Endometrial microvascular endothelial cells (primary cell): ENCODE measurements around the gene YIF1A. TPM values are rescaled to one million over a fixed set of nuclear protein-coding genes. Genes with fewer than 3 reads are reported as not detected.

ENCODE experiments used
- in situ Hi-C: cut with HindIII; loops from 2 replicates; pipeline ENCODE4 v1.10.0; 2017; ENCODE audit warnings: low sequenced_read_pairs, low pct_unique_long_range_greater_than_20kb; ENCODE audit errors: inconsistent ontology term
- total RNA-seq: library from RNA; depleted of rRNA; stranded (reverse); fragments of >200 nt; gene quantifications from one replicate; pipeline ENCODE4 v1.2.3, GENCODE V29; 2015; ENCODE audit errors: inconsistent ontology term

YIF1A gene
- total RNA-seq, 1 donor from 2014 or later, result 171 TPM

GRCh38 chr11:66291303-66291705 is 2.4 kb upstream of the YIF1A start:
- in situ Hi-C loops, result no loop called here

- in situ Hi-C loops, result no loop called here
Observed at GRCh38 chr11:66290330-66290621, 1.3 kb upstream of the YIF1A start.

- in situ Hi-C loops, result no loop called here
Observed at GRCh38 chr11:66289548-66290329, 796 bp upstream of the YIF1A start.

DNA sequence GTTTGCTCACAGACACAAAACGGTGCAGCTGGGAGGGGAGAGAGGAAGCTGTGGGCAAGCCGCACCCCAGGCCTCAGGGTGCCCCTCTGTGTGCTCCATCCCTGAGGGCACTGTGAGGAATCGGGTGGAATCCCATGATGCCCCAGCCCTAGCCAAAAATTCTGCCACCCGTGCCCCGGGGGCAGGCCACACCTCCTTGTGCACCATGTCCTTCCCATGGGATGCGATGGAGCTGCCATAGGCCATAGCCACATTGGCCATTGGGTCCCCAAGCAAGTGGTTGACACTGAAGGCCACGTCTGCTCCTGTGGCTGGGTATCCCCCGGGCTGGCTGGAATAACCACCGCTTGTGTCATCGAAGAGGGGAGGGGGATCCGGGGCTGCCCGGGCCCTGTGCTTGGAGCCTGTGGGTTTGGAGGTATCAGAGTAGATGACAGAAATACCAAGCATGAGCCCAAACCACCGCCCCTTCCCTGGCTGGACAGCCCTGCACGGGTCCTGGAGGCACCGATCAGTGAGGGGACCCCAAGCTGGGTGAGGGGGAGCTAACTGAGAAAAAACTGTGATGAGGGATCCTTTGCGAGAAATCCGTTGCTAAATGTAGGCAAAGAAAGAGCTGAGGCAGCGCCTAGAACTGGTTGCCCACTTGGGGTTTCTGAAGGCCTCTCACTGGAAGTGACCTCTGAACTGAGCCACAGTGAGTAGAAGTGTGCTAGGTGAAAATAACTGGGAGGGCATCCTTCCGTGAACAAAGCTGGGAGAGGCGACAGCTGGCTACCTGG is 863 bp downstream of the YIF1A start:
- in situ Hi-C loops, result no loop called here

- in situ Hi-C loops, result no loop called here
Observed at GRCh38 chr11:66287211-66287888, 1.6 kb downstream of the YIF1A start.

DNA sequence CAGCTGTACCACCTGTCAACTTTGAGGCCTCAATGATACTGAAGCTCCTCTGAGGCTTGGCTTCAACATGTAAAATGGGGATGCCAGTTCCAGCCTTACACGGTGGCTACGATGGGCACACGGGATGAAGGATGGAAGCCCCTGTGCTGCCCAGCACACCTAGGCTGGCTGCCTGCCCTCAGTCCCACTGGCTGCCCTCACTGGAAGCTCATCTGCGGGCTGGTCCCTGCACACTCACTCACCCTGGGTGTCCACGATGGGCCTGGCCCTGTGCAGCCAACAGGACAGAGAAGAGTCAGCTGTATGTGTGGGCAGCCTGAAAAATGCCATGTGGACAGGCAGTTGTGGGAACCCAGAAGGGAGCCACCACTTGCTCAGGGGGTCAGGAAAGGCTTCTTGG is 2.2 kb downstream of the YIF1A start:
- in situ Hi-C loops, result no loop called here

GRCh38 chr11:66285250-66285947 is 3.5 kb downstream of the YIF1A start:
- in situ Hi-C loops, result no loop called here

DNA sequence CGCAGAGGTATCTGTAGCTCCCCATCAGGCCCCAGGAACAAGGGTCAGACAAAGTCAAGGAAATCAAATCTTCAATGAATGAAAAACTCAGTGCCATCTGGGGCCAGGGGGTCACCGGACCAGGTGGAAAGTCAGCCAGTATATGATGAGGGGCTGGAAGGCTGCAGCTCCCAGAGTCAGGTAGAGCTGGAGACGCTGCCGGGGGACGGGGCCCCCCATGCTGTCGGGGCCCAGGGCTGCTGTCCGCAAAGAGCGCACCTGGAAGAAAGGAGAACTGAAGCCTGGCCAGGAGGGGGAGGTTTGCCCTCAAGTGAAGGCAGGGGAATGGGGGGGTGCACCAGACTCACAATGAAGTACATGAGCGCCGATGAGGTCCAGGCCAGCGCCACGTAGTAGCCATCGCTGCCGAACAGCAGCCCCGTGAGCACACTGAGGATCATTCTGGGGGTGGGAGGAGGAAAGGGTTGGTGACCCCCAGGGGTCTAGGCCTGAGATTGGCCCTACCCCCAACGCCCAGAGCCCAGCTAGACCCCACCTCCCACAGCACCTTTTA is 4.3 kb downstream of the YIF1A start:
- in situ Hi-C loops, result no loop called here

GRCh38 chr11:66283461-66284105 is 5.4 kb downstream of the YIF1A start:
- in situ Hi-C loops, result no loop called here

- in situ Hi-C loops, result no loop called here
Observed at GRCh38 chr11:66282468-66283455, 6.2 kb downstream of the YIF1A start.

DNA sequence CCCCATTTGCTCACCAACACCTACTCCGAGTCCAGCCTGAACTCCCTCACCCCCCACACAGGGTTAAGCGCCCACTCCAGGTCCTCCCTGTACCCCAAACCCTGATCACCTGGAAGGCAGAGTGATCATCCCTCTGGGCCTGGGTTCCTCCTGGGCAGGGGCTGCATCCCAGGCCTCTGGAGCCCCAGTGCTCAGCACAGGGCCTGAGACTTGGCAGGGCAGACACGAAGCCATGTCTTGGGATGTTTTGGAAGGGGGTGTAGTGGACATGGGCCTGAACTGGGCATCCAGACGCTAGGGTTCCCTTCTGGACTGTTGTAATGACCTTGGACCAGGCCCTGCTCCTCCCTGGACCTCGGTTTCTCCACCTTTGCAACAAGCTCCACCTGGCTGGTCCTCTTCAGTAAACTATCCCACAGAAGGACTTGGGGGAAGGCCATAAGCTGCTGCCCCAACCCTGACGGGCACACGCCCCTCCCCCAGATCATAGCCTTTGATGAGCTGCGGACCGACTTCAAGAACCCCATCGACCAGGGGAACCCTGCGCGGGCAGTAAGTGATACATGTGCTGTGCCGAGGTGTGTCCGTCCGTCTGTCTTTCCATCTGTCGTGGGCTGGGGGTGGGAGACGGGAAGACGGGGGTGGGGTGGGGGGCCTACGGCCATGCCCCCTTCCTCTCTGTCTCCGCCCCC is 7.0 kb downstream of the YIF1A start:
- in situ Hi-C loops, result no loop called here

- in situ Hi-C loops, result no loop called here
Observed at GRCh38 chr11:66281001-66281400, 7.9 kb downstream of the YIF1A start.

- in situ Hi-C loops, result no loop called here
Observed at GRCh38 chr11:66280428-66280827, 8.5 kb downstream of the YIF1A start.

DNA sequence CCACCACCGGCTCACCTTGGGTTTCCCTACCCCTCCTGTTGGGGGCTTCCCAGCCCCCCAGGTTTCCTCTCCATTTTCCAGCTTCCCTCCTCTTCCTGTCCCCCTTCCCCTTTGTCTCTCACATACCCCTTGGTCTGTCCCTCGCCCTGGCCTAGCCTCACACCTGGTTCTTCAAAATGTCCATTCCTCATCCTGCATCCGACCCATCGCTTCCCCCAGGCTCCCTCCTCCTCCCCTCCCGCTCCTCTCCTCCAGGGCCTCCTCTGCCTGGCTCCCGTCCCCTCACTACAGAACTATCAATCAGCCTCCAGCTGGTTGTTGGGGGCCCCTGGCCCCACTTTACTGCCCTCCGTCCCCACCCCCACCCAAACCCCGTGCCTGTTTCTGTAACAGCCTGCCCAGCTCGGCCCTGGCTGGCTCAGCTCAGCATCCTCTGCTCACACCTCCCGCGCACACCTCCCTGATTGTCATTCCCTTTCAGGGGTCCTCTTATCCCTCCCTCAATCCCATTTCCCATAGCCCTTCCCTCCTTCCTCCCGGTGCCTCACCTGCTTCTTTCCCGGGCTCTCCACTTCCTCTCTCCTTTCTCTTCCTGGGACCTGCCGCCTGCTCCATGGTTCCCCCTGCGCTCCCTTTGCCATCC is 9.7 kb downstream of the YIF1A start:
- in situ Hi-C loops, result no loop called here

GRCh38 chr11:66278363-66279091 is 10.4 kb downstream of the YIF1A start:
- in situ Hi-C loops, result no loop called here
